Measurements from ENCODE around the gene EIF4G3.
A peak's percentile ranks its signal among the peaks of the same experiment; 100 is the strongest.

The EIF4G3 gene

GRCh38 chr1:20787029-20787839 lies 389.5 kb downstream of the EIF4G3 start, which contains the start of gene HP1BP3:
Gene HP1BP3, minus strand, starts transcription at chr1:20787307. Its CDS starts 6,867 bp downstream, at chr1:20780440.
- peak; percentile 71 for DNase-seq
- no peaks in the 10 kb centered on the region for H3K9me2 ChIP-seq (replicated peaks; ENCODE audit: insufficient read depth, low read length)
- peak within 1 kb of the TSS; percentile 82 for H3K27ac ChIP-seq (ENCODE audit: low read length)
- no peaks in the 10 kb centered on the region for H3K36me3 ChIP-seq (replicated peaks; ENCODE audit: insufficient read depth, low read length)
- H2AFZ ChIP-seq (ENCODE audit: low read length), result peak within 1 kb of the TSS; percentile 90
- TF ChIP-seq EZH2phosphoT487 (IDR thresholded peaks at IDR 0.05; ENCODE audit: low read length) (no peak), CTCF (IDR thresholded peaks at IDR 0.05; ENCODE audit: low read length) (no peak)
- H3K79me2 ChIP-seq (ENCODE audit: low read length), result peaks cover 42% of the 10 kb centered on the region
- H3K9me3 ChIP-seq (replicated peaks; ENCODE audit: insufficient read depth, low read length), result no peaks in the 10 kb centered on the region
- no peaks in the 10 kb centered on the region for H3K27me3 ChIP-seq (replicated peaks; ENCODE audit: insufficient read depth, low read length)
- peaks cover 8% of the 10 kb centered on the region for H4K20me1 ChIP-seq (ENCODE audit: insufficient read depth, low read length)
- peak within 1 kb of the TSS; percentile 81 for H3K4me2 ChIP-seq (ENCODE audit: low read depth, low read length)
- H3K9ac ChIP-seq (ENCODE audit: low read length), result peak within 1 kb of the TSS; percentile 89
- peak within 1 kb of the TSS; percentile 95 for H3K4me3 ChIP-seq (ENCODE audit: low read length)
- H3F3A ChIP-seq (ENCODE audit: insufficient read depth, low read length), result peaks cover 13% of the 10 kb centered on the region
- peaks cover 11% of the 10 kb centered on the region; the same call in 1 of the 2 replicates for H3K4me1 ChIP-seq (ENCODE audit: low read length)

- peaks cover 13% of the 10 kb centered on the region for H3F3A ChIP-seq (ENCODE audit: insufficient read depth, low read length)
- H3K4me3 ChIP-seq (ENCODE audit: low read length), result peak overlapping the region; percentile 95
- H3K27ac ChIP-seq (ENCODE audit: low read length), result peak overlapping the region; percentile 82
- TF ChIP-seq EZH2phosphoT487 (IDR thresholded peaks at IDR 0.05; ENCODE audit: low read length) (no peak), CTCF (IDR thresholded peaks at IDR 0.05; ENCODE audit: low read length) (no peak), EZH2 (optimal IDR thresholded peaks at IDR 0.05; ENCODE audit: low read depth, low read length) (no peak)
- H3K36me3 ChIP-seq (replicated peaks; ENCODE audit: insufficient read depth, low read length), result no peaks in the 10 kb centered on the region
- H3K79me2 ChIP-seq (ENCODE audit: low read length), result peaks cover 50% of the 10 kb centered on the region
- peak overlapping the region; percentile 81 for H2AFZ ChIP-seq (ENCODE audit: low read length)
- DNase-seq, result peak; percentile 95
- H3K4me2 ChIP-seq (ENCODE audit: low read depth, low read length), result peak overlapping the region; percentile 81
- peaks cover 11% of the 10 kb centered on the region; the same call in 1 of the 2 replicates for H3K4me1 ChIP-seq (ENCODE audit: low read length)
- H3K9me3 ChIP-seq (replicated peaks; ENCODE audit: insufficient read depth, low read length), result no peaks in the 10 kb centered on the region
- peak overlapping the region; percentile 89 for H3K9ac ChIP-seq (ENCODE audit: low read length)
- peaks cover 14% of the 10 kb centered on the region for H4K20me1 ChIP-seq (ENCODE audit: insufficient read depth, low read length)
- no peaks in the 10 kb centered on the region for H3K9me2 ChIP-seq (replicated peaks; ENCODE audit: insufficient read depth, low read length)
- no peaks in the 10 kb centered on the region for H3K27me3 ChIP-seq (replicated peaks; ENCODE audit: insufficient read depth, low read length)
Measured at GRCh38 chr1:20786253-20787028, 390.3 kb downstream of the EIF4G3 start.

- Histone ChIP-seq H3K79me2 (ENCODE audit: low read length) (peaks cover 56% of the 10 kb centered on the region), H3K36me3 (replicated peaks; ENCODE audit: insufficient read depth, low read length) (no peaks in the 10 kb centered on the region), H3K9me3 (replicated peaks; ENCODE audit: insufficient read depth, low read length) (no peaks in the 10 kb centered on the region), H3K9me2 (replicated peaks; ENCODE audit: insufficient read depth, low read length) (no peaks in the 10 kb centered on the region), H3K9ac (ENCODE audit: low read length) (peak overlapping the region; percentile 89), H3K27ac (ENCODE audit: low read length) (peak overlapping the region; percentile 82), H4K20me1 (ENCODE audit: insufficient read depth, low read length) (peaks cover 20% of the 10 kb centered on the region), H3K4me3 (ENCODE audit: low read length) (peak overlapping the region; percentile 95), H3K27me3 (replicated peaks; ENCODE audit: insufficient read depth, low read length) (no peaks in the 10 kb centered on the region), H3F3A (ENCODE audit: insufficient read depth, low read length) (peaks cover 13% of the 10 kb centered on the region), H3K4me2 (ENCODE audit: low read depth, low read length) (peak overlapping the region; percentile 81), H3K4me1 (ENCODE audit: low read length) (peaks cover 11% of the 10 kb centered on the region; the same call in 1 of the 2 replicates), H2AFZ (ENCODE audit: low read length) (peak overlapping the region; percentile 62)
- no peak for DNase-seq
- TF ChIP-seq EZH2 (optimal IDR thresholded peaks at IDR 0.05; ENCODE audit: low read depth, low read length) (no peak), CTCF (IDR thresholded peaks at IDR 0.05; ENCODE audit: low read length) (no peak), EZH2phosphoT487 (IDR thresholded peaks at IDR 0.05; ENCODE audit: low read length) (no peak)
Measured at GRCh38 chr1:20785907-20786252, 390.8 kb downstream of the EIF4G3 start.
